Measurements from ENCODE around the gene PIR. TPM values are rescaled to one million over a fixed set of nuclear protein-coding genes. Genes with fewer than 3 reads are reported as not detected.

The PIR gene
- total RNA-seq, 1 experiment from 2014 or later: 19.7 TPM

DNA sequence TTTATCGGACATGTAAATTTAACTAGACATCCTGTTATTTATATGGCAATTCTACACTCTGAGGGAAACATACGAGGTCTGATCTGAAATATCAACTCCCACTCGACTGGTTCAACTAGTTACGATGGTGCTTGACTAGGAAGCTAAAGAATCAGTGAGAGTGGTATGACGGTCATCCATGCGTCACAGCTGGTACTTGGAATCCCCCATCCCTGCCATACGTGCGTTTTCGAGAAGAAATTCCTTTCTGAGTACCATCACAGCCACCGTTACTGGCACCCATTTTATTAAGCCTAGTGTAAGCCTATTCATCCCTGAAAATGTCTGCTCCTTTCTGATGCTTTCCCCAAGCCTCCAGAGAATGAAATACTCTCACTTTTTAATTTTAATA, 157.1 kb downstream of the PIR start:
- no peak for DNase-seq (ENCODE audit: low read depth, low spot score)
- BruUV-seq (replicated peaks): no TSS peak
- ATAC-seq: peak; percentile 19; the same call in 1 of the 2 replicates
- intact Hi-C loops (cut with micrococcal nuclease; ENCODE audit: unreplicated experiment) (no loop called here), in situ Hi-C loops (cut with HindIII; ENCODE audit: low pct_unique_long_range_greater_than_20kb, low sequenced_read_pairs) (no loop called here)
- H3K4me3 ChIP-seq (ENCODE audit: low read depth in 2 of 2, low read length in 2 of 2): peak overlapping the region; percentile 63
- H3K27ac ChIP-seq (ENCODE audit: low read length): no peak overlapping the region
- ChIA-PET CTCF (no interaction called here), POLR2A (no interaction called here)
- TF ChIP-seq POLR2AphosphoS5 (IDR thresholded peaks at IDR 0.05; ENCODE audit: low read depth, low read length) (no peak), SIN3A (IDR thresholded peaks at IDR 0.05; ENCODE audit: borderline replicate concordance, insufficient read depth, low read depth, low read length) (no peak)
- TF ChIP-seq, protein P1, sequence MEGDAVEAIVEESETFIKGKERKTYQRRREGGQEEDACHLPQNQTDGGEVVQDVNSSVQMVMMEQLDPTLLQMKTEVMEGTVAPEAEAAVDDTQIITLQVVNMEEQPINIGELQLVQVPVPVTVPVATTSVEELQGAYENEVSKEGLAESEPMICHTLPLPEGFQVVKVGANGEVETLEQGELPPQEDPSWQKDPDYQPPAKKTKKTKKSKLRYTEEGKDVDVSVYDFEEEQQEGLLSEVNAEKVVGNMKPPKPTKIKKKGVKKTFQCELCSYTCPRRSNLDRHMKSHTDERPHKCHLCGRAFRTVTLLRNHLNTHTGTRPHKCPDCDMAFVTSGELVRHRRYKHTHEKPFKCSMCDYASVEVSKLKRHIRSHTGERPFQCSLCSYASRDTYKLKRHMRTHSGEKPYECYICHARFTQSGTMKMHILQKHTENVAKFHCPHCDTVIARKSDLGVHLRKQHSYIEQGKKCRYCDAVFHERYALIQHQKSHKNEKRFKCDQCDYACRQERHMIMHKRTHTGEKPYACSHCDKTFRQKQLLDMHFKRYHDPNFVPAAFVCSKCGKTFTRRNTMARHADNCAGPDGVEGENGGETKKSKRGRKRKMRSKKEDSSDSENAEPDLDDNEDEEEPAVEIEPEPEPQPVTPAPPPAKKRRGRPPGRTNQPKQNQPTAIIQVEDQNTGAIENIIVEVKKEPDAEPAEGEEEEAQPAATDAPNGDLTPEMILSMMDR (IDR thresholded peaks at IDR 0.05): no peak
- H3K4me1 ChIP-seq (ENCODE audit: control insufficient read depth, insufficient read depth, low read length): no peaks in the 10 kb centered on the region
- no peaks in the 10 kb centered on the region for H3K27me3 ChIP-seq (ENCODE audit: control insufficient read depth, insufficient read depth, low read length)
- no peaks in the 10 kb centered on the region; the same call in 1 of the 2 replicates for H3K36me3 ChIP-seq (ENCODE audit: control insufficient read depth, insufficient read depth, low read length)
- H3K9me3 ChIP-seq (ENCODE audit: control insufficient read depth, insufficient read depth, low read depth, low read length): no peaks in the 10 kb centered on the region

DNA sequence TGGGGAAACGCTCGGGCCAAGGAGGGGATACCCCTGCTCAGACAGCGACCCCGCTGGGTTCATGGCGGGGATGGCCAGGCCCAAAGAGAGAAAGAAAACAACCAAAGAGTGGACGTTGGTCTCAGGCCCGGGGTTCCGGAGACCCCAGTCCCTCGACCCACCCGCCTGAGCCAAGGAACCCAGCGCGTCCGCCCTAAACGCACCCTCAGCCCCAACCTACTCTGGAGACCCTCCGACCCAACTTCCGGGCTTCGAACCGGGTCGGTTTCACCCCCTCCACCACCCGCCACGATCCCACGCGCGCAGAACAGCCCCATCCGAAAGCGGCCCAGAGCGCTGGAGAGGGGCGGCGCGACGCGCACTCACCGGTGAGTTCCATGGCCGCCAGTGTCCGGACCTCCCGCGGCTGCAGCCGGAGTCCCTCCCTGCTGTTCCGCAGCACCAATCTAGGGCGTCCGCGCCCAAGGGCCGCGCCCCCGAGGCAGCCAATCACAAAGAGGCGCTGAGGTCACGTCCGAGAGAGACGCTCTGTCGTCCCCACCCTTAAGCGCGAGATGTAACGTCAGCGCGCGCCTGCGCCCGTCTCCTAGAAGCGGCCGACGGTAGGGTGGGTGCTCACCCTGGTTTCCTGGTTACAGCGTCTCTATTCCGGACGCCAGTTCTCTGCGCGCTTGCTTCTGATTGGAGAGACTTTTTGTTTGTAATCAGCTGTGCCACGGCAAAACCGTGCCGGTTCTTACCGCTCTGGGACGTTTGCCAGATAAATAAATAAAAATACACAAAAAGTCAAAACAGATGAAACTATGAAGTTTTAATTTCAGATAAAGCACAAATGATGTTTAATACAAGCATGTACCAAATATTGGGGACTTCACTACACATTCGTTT, 157.8 kb downstream of the PIR start, which contains the start of gene PIGA:
Gene PIGA, minus strand, starts transcription at position 389 of the 888 bp plus-strand sequence. CDS start 3,593 bp downstream, outside the sequence.
- in situ Hi-C loops (cut with HindIII; ENCODE audit: low pct_unique_long_range_greater_than_20kb, low sequenced_read_pairs) (no loop called here), intact Hi-C loops (cut with micrococcal nuclease; ENCODE audit: unreplicated experiment) (no loop called here)
- H3K27ac ChIP-seq (ENCODE audit: low read length): peak within 1 kb of the TSS; percentile 66
- DNase-seq (ENCODE audit: low read depth, low spot score) (peak; percentile 64), ATAC-seq (peak; percentile 100)
- no peaks in the 10 kb centered on the region for H3K4me1 ChIP-seq (ENCODE audit: control insufficient read depth, insufficient read depth, low read length)
- H3K36me3 ChIP-seq (ENCODE audit: control insufficient read depth, insufficient read depth, low read length): no peaks in the 10 kb centered on the region; the same call in 1 of the 2 replicates
- ChIA-PET POLR2A (no interaction called here), CTCF (no interaction called here)
- H3K27me3 ChIP-seq (ENCODE audit: control insufficient read depth, insufficient read depth, low read length): no peaks in the 10 kb centered on the region
- no TSS peak for BruUV-seq (replicated peaks)
- H3K4me3 ChIP-seq (ENCODE audit: low read depth in 2 of 2, low read length in 2 of 2): peak within 1 kb of the TSS; percentile 63 to 79
- TF ChIP-seq, protein P1 (IDR thresholded peaks at IDR 0.05): no peak
- TF ChIP-seq TCF7L2 (IDR thresholded peaks at IDR 0.05; ENCODE audit: low read depth, low read length): no peak
- TF ChIP-seq SIN3A (IDR thresholded peaks at IDR 0.05; ENCODE audit: borderline replicate concordance, insufficient read depth, low read depth, low read length): peak; percentile 68; the same call in 1 of the 2 replicates
- TF ChIP-seq, protein P2, sequence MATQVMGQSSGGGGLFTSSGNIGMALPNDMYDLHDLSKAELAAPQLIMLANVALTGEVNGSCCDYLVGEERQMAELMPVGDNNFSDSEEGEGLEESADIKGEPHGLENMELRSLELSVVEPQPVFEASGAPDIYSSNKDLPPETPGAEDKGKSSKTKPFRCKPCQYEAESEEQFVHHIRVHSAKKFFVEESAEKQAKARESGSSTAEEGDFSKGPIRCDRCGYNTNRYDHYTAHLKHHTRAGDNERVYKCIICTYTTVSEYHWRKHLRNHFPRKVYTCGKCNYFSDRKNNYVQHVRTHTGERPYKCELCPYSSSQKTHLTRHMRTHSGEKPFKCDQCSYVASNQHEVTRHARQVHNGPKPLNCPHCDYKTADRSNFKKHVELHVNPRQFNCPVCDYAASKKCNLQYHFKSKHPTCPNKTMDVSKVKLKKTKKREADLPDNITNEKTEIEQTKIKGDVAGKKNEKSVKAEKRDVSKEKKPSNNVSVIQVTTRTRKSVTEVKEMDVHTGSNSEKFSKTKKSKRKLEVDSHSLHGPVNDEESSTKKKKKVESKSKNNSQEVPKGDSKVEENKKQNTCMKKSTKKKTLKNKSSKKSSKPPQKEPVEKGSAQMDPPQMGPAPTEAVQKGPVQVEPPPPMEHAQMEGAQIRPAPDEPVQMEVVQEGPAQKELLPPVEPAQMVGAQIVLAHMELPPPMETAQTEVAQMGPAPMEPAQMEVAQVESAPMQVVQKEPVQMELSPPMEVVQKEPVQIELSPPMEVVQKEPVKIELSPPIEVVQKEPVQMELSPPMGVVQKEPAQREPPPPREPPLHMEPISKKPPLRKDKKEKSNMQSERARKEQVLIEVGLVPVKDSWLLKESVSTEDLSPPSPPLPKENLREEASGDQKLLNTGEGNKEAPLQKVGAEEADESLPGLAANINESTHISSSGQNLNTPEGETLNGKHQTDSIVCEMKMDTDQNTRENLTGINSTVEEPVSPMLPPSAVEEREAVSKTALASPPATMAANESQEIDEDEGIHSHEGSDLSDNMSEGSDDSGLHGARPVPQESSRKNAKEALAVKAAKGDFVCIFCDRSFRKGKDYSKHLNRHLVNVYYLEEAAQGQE (IDR thresholded peaks at IDR 0.05; ENCODE audit: insufficient read depth in 1 of 2, low read depth in 2 of 2, low read length in 1 of 2): no peak
- TF ChIP-seq POLR2AphosphoS5 (IDR thresholded peaks at IDR 0.05; ENCODE audit: low read depth, low read length): no peak
- H3K9me3 ChIP-seq (ENCODE audit: control insufficient read depth, insufficient read depth, low read depth, low read length): no peaks in the 10 kb centered on the region

Other genes starting within 250 kb of the PIR start
- 6.5 TPM for gene ASB9, start 223.2 kb downstream of the PIR start, total RNA-seq (2021; ENCODE audit: unreplicated experiment)
- gene ASB11, start 177.7 kb downstream of the PIR start, total RNA-seq (2021; ENCODE audit: unreplicated experiment): not detected
- gene PIGA, start 157.8 kb downstream of the PIR start, total RNA-seq (2021; ENCODE audit: unreplicated experiment): 8.2 TPM
- not detected for gene VEGFD, start 108.9 kb downstream of the PIR start, total RNA-seq (2021; ENCODE audit: unreplicated experiment)
- not detected for gene BMX, start 7.5 kb upstream of the PIR start, total RNA-seq (2021; ENCODE audit: unreplicated experiment)
- gene ACE2, start 107.6 kb upstream of the PIR start, total RNA-seq (2021; ENCODE audit: unreplicated experiment): not detected
- gene CLTRN, start 171.5 kb upstream of the PIR start, total RNA-seq (2021; ENCODE audit: unreplicated experiment): 0.10 TPM
- gene CA5B, start 244.9 kb upstream of the PIR start, total RNA-seq (2021; ENCODE audit: unreplicated experiment): 6.8 TPM

Measured in Panc1 (cell line).